Islet of Langerhans (tissue), 1 donor: ENCODE measurements around the gene RAB4B.
"Not testable (repeated sequence)": the region's sequence is repeated elsewhere in the genome, so short reads cannot be mapped to it uniquely, and the experiment has no call there.

Source experiments
- FAIRE-seq: peaks from one replicate; lab custom pipeline; 2011; peaks lifted over from hg19 to GRCh38; lab: Jason Lieb, UNC

RAB4B gene

GRCh38 chr19:40822704-40823553, 44.9 kb downstream of the RAB4B start:
- not testable (repeated sequence) for FAIRE-seq

- not testable (repeated sequence) for FAIRE-seq
Observed at GRCh38 chr19:40824916-40825315, 46.9 kb downstream of the RAB4B start.

DNA sequence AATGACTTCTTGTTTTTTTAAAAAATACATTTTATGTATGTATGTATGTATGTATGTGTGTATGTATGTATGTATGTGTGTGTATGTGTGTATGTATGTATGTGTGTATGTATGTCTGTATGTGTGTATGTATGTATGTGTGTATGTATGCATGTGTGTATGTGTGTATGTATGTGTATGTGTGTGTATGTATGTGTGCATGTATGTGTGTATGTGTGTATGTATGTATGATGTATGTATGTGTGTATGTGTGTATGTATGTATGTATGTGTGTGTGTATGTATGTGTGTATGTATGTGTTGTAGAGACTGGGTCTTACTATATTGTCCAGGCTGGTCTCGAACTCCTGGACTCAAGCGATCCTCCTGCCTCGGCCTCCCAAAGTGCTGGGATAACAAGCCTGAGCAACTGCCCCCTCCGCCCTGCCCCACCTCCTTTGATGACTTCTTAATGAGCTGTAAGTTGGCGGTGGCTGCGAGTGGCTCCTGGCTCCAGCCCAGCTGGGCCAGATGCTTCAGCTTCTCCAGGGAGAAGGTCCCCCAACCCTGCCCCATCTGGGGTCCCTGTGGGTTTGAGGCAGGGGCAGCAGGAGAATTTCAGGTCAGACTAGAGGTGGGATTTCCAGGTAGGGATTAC, 47.5 kb downstream of the RAB4B start:
- not testable (repeated sequence) for FAIRE-seq

- not testable (repeated sequence) for FAIRE-seq
Observed at GRCh38 chr19:40826312-40826698, 48.3 kb downstream of the RAB4B start.

DNA sequence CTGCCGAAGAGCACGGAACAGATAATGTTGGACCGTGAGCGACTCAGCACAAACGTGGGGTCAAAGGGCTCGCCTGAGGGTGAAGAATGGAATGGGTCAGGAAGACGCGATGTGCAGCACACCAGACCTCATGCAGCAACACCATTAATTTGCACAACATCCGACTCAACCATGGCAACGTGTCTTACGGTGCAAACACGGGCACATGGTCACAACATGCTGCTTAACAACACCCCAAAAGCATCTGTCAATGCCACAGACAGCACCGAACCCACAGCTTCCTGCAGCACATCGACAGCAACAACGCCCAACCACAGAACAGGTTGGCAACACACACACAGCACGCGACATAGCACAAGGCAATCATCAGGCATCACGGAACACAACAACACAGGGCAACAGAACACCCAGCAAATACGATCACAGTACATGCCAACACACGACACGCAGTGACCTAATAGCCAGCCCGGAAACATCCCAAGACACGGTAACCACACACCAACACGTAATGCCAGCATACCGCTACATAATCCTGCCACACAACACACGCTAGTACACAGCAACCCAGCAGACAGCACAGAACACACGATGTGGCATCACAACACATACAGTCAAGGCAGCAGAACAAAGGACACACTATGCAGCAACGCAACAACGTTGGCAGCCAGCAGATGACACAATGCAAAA, 48.8 kb downstream of the RAB4B start:
- not testable (repeated sequence) for FAIRE-seq

GRCh38 chr19:40827386-40828247, 49.6 kb downstream of the RAB4B start:
- FAIRE-seq, result no peak

DNA sequence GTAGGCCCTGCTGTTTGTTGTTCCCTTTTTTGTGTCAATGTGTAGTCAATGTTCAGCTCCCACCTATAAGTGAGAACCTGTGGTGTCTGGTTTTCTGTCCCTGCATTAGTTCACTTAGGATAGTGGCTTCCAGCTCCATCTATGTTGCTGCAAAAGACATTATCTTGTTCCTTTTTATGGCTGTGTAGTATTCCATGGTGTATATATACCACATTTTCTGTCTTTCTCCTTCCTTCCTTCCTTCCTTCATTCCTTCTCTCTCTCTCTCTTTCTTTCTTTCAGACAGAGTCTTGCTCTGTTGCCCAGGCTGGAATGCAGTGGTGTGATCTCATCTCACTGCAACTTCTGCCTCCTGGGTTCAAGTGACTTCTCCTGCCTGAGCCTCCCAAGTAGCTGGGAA, 51.2 kb downstream of the RAB4B start:
- FAIRE-seq, result no peak

GRCh38 chr19:40830741-40831140, 52.7 kb downstream of the RAB4B start:
- FAIRE-seq, result not testable (repeated sequence)

DNA sequence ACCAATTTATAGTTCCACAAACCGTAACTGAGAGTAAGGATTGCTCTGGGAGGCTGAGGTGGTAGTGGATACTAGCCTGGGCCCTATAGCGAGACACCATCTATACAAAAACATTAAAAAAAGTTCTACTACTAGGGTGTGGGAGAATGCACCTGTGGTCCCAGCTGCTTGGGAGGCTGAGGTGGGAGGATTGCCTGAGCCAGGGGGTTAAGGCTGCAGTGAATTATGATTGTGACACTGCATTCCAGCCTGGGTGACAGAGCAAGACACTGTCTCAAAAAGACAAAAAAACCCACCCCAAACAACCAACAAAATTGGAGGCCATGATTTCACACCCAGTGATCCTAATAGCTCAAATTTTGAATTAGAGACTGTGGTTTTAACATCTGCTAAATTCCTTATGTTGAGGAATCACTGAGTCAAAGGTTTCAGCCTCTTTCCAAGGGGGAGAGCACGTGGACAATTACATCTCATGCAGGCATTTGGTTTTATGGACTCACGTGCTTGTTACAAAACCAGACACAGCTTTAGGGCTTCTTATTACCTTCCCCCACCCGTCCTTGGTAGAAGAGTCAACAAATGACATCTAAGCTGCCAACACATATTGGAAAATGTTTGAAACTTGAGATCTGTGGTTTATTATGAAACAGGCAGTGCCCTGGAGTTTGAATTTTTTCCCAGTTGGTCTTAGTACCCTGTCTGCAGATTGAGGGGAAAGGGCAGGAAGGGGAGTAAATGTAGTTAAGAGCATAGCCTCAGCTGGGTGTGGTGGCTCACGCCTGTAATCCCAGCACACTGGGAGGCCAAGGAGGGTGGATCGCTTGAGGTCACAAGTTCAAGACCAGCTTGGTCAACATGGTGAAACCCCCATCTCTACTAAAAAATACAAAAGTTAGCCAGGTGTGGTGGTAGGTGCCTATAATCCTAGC, 53.7 kb downstream of the RAB4B start:
- FAIRE-seq, result no peak

- not testable (repeated sequence) for FAIRE-seq
Observed at GRCh38 chr19:40832431-40832790, 54.4 kb downstream of the RAB4B start.

- FAIRE-seq, result not testable (repeated sequence)
Observed at GRCh38 chr19:40833728-40834533, 55.9 kb downstream of the RAB4B start.

DNA sequence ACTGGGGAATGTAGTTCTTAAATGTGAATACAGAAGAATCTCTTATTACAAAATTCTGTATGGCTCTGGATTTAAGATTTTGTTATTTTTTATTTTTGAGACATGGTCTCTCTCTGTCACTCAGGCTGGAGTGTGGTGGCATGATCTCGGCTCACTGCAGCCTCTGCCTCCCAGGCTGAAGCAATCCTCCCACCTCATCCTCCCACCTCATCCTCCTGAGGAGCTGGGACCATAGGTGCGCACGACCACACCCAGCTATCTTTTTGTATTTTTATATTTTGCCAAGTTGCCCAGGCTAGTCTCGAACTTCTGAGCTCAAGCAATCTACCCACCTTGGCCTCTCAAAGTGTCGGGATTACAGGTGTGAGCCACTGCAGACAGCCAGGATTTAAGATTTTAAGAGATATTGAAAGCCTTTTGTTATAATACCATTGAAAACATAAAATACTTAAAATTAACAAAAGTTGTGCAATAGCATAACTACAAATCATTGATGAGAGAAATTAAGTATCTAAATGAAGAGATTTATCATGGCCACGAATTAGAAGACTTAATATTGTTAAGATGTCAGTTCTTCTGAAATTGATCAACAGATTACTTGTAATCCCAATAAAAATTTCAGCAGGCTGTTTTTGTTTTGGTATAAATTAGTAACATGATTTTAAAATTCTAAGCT, 58.8 kb downstream of the RAB4B start:
- no peak for FAIRE-seq

- FAIRE-seq, result not testable (repeated sequence)
Observed at GRCh38 chr19:40838477-40838876, 60.4 kb downstream of the RAB4B start.

DNA sequence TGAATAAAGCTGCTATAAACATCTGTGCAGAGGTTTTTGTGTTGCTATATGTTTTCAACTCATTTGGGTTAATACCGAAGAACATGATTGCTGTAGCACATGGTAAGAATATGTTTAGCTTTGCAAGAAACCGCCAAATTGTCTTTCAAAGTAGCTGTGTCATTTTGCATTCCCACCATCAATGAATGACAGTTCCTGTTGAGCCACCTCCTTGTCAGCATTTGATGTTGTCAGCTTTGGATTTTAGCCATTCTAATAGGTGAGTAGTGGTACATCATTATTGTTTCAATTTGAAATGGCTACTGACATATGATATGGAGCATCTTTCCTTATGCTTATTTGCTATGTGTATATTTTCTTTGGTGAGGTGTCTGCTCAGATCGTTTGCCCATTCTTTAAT, 64.0 kb downstream of the RAB4B start:
- not testable (repeated sequence) for FAIRE-seq

DNA sequence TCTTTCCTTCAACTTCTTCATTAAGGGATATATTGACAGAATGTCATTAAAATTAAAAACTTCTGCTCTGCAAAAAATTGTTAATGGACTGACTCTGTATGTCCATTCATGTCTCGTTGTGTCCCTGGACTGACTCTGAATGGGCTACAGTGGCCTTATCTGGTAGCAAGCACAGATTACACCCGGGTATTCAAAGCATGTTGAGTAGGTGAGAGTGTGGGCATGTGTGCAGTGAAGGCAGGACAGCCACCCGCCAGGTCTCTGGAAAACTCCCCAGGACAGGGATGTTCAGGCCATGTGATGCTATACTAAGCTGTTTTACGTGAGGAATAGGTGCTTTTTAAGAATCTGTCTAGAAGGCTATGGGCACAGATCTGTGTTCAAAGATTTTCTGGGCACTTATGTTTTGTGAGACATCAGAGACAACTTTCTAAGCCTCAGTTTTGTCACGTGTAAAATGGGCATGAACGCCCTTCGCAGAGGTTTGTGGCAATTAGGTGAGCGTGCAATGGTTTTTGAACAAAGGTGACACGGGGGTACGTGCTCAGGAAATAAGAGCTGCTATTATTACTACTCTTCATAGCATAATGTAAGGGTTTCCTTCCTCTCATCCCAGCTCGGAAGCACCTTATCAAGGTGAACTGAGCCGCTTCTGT, 65.1 kb downstream of the RAB4B start:
- FAIRE-seq, result not testable (repeated sequence)

GRCh38 chr19:40843653-40844052, 65.6 kb downstream of the RAB4B start:
- FAIRE-seq, result not testable (repeated sequence)
